ENCODE measurements around the gene DACH1. TPM values are rescaled to one million over a fixed set of nuclear protein-coding genes. Genes with fewer than 3 reads are reported as not detected.

Gene DACH1
- total and polyA plus RNA-seq, 2 donors (not counting 1 experiment from before 2014, with no cell fraction given), result 0.02 to 0.33 TPM

- H4K20me1 ChIP-seq (ENCODE audit: control insufficient read depth, extremely low read depth, insufficient read depth, low read length), result no peaks in the 10 kb centered on the region
- H3K4me1 ChIP-seq (ENCODE audit: control insufficient read depth, extremely low read depth, insufficient read depth, low read length), result no peaks in the 10 kb centered on the region
- H3K79me2 ChIP-seq (ENCODE audit: control insufficient read depth, insufficient read depth, low read length), result no peaks in the 10 kb centered on the region
- H3K36me3 ChIP-seq (ENCODE audit: control insufficient read depth, insufficient read depth, low read length), result no peaks in the 10 kb centered on the region
- H3K9me3 ChIP-seq (ENCODE audit: control insufficient read depth, insufficient read depth, low read depth, low read length), result no peaks in the 10 kb centered on the region
- no peaks in the 10 kb centered on the region for H3K27me3 ChIP-seq (ENCODE audit: control insufficient read depth, insufficient read depth, low read length)
- DNase-seq (ENCODE audit: low read depth in 2 of 2), result no peak
- H2AFZ ChIP-seq (ENCODE audit: low read length), result no peak overlapping the region
- H3K27ac ChIP-seq (ENCODE audit: insufficient read depth, low read length), result no peak overlapping the region
- H3K4me3 ChIP-seq (replicated peaks in 1 of 4; ENCODE audit: control extremely low read depth in 1 of 4, insufficient read depth in 1 of 4, low read depth in 3 of 4, low read length in 4 of 4), result no peak overlapping the region
- H3K4me2 ChIP-seq (ENCODE audit: extremely low read depth, insufficient read depth, low read length), result no peak overlapping the region
- no peak overlapping the region for H3K9ac ChIP-seq (ENCODE audit: insufficient read depth, low read length)
- TF ChIP-seq CTCF (conservative IDR thresholded peaks at IDR 0.05 in 1 of 2, IDR thresholded peaks at IDR 0.05 in 1 of 2; ENCODE audit: low read depth in 1 of 2, low read length in 2 of 2) (no peak), EZH2 (IDR thresholded peaks at IDR 0.05; ENCODE audit: low read length, missing control alignments) (no peak)
Observed at GRCh38 chr13:71499944-71500514, 367.0 kb downstream of the DACH1 start.

GRCh38 chr13:71499235-71499634 lies 367.8 kb downstream of the DACH1 start:
- no peaks in the 10 kb centered on the region for H3K4me1 ChIP-seq (ENCODE audit: control insufficient read depth, extremely low read depth, insufficient read depth, low read length)
- TF ChIP-seq EZH2 (IDR thresholded peaks at IDR 0.05; ENCODE audit: low read length, missing control alignments) (no peak), CTCF (conservative IDR thresholded peaks at IDR 0.05 in 1 of 2, IDR thresholded peaks at IDR 0.05 in 1 of 2; ENCODE audit: low read depth in 1 of 2, low read length in 2 of 2) (no peak)
- no peaks in the 10 kb centered on the region for H3K36me3 ChIP-seq (ENCODE audit: control insufficient read depth, insufficient read depth, low read length)
- H3K4me2 ChIP-seq (ENCODE audit: extremely low read depth, insufficient read depth, low read length), result no peak overlapping the region
- no peak overlapping the region for H3K9ac ChIP-seq (ENCODE audit: insufficient read depth, low read length)
- no peak overlapping the region for H3K27ac ChIP-seq (ENCODE audit: insufficient read depth, low read length)
- no peak overlapping the region for H3K4me3 ChIP-seq (replicated peaks in 1 of 4; ENCODE audit: control extremely low read depth in 1 of 4, insufficient read depth in 1 of 4, low read depth in 3 of 4, low read length in 4 of 4)
- H3K79me2 ChIP-seq (ENCODE audit: control insufficient read depth, insufficient read depth, low read length), result no peaks in the 10 kb centered on the region
- DNase-seq (ENCODE audit: low read depth in 2 of 2), result no peak
- H3K27me3 ChIP-seq (ENCODE audit: control insufficient read depth, insufficient read depth, low read length), result no peaks in the 10 kb centered on the region
- H2AFZ ChIP-seq (ENCODE audit: low read length), result no peak overlapping the region
- H3K9me3 ChIP-seq (ENCODE audit: control insufficient read depth, insufficient read depth, low read depth, low read length), result no peaks in the 10 kb centered on the region
- H4K20me1 ChIP-seq (ENCODE audit: control insufficient read depth, extremely low read depth, insufficient read depth, low read length), result no peaks in the 10 kb centered on the region

GRCh38 chr13:71493189-71493588 lies 373.8 kb downstream of the DACH1 start:
- Histone ChIP-seq H3K79me2 (ENCODE audit: control insufficient read depth, insufficient read depth, low read length) (no peaks in the 10 kb centered on the region), H3K9me3 (ENCODE audit: control insufficient read depth, insufficient read depth, low read depth, low read length) (no peaks in the 10 kb centered on the region), H3K27ac (ENCODE audit: insufficient read depth, low read length) (no peak overlapping the region), H3K4me3 (replicated peaks in 1 of 4; ENCODE audit: control extremely low read depth in 1 of 4, insufficient read depth in 1 of 4, low read depth in 3 of 4, low read length in 4 of 4) (no peak overlapping the region), H3K27me3 (ENCODE audit: control insufficient read depth, insufficient read depth, low read length) (no peaks in the 10 kb centered on the region), H3K36me3 (ENCODE audit: control insufficient read depth, insufficient read depth, low read length) (no peaks in the 10 kb centered on the region), H2AFZ (ENCODE audit: low read length) (no peak overlapping the region), H4K20me1 (ENCODE audit: control insufficient read depth, extremely low read depth, insufficient read depth, low read length) (no peaks in the 10 kb centered on the region), H3K9ac (ENCODE audit: insufficient read depth, low read length) (no peak overlapping the region), H3K4me2 (ENCODE audit: extremely low read depth, insufficient read depth, low read length) (no peak overlapping the region), H3K4me1 (ENCODE audit: control insufficient read depth, extremely low read depth, insufficient read depth, low read length) (no peaks in the 10 kb centered on the region)
- DNase-seq (ENCODE audit: low read depth in 2 of 2), result no peak
- TF ChIP-seq CTCF (conservative IDR thresholded peaks at IDR 0.05 in 1 of 2, IDR thresholded peaks at IDR 0.05 in 1 of 2; ENCODE audit: low read depth in 1 of 2, low read length in 2 of 2), result no peak
- no peak for TF ChIP-seq EZH2 (IDR thresholded peaks at IDR 0.05; ENCODE audit: low read length, missing control alignments)

Measured in fibroblast of lung (primary cell).